WTC11 (cell line): Measurements from ENCODE around the gene ASCC1. TPM values are rescaled to one million over a fixed set of nuclear protein-coding genes. Genes with fewer than 3 reads are reported as not detected.
A peak's percentile ranks its signal among the peaks of the same experiment; 100 is the strongest.
"Not testable (repeated sequence)": the region's sequence is repeated elsewhere in the genome, so short reads cannot be mapped to it uniquely, and the experiment has no call there.

Experiments
- ATAC-seq: fragments of 200-7000 bp; cut with Tn5 transposase; 2 replicates; pipeline ENCODE4 v1.10.0; 2021; ENCODE audit warnings: mild to moderate bottlenecking, moderate library complexity
- CTCF ChIA-PET: fragments of 300-600 bp; sonication (Branson Sonifier 250); formaldehyde crosslinking; loops from one replicate; lab custom pipeline; 2021; ENCODE audit warnings: antibody characterized with exemption; lab: Charles Lee
- POLR2A ChIA-PET: fragments of 350-600 bp; sonication (Branson Sonifier 250); formaldehyde crosslinking; loops from one replicate; lab custom pipeline; 2021; ENCODE audit warnings: antibody characterized with exemption; lab: Charles Lee
- DNase-seq: peaks from one replicate; pipeline ENCODE4 v3.0.0; 2021; ENCODE audit warnings: low spot score
- H3K27ac Mint-ChIP-seq: 2 replicates; pipeline ENCODE4 v1.8.0; 2021; ENCODE audit warnings: mixed read lengths
- H3K27me3 Mint-ChIP-seq: 2 replicates; pipeline ENCODE4 v1.8.0; 2021; ENCODE audit warnings: low read depth, mild to moderate bottlenecking, moderate library complexity, mixed read lengths
- H3K36me3 Mint-ChIP-seq: 2 replicates; pipeline ENCODE4 v1.8.0; 2021; ENCODE audit warnings: mixed read lengths
- H3K4me1 Mint-ChIP-seq: 2 replicates; pipeline ENCODE4 v1.8.0; 2022; ENCODE audit warnings: mixed read lengths
- H3K4me3 Mint-ChIP-seq: 2 replicates; pipeline ENCODE4 v1.8.0; 2021; ENCODE audit warnings: mild to moderate bottlenecking, moderate library complexity, mixed read lengths
- H3K9me3 Mint-ChIP-seq: 2 replicates; pipeline ENCODE4 v1.8.0; 2021; ENCODE audit warnings: mixed read lengths
- GTF2I ChIP-seq: fragments of 250-450 bp; sonication (Bioruptor Pico); conservative IDR thresholded peaks from 2 replicates; pipeline ENCODE4 v1.4.0; 2021; ENCODE audit warnings: mild to moderate bottlenecking
- NR2C2 ChIP-seq: sonication (generic); formaldehyde crosslinking; IDR thresholded peaks from 2 replicates; pipeline ENCODE4 v1.8.0; 2022; ENCODE audit warnings: mild to moderate bottlenecking, missing genetic modification reagents
- PRRX2 ChIP-seq: fragments of 250-450 bp; sonication (Bioruptor Pico); IDR thresholded peaks from 2 replicates; pipeline ENCODE4 v1.8.0; 2021; ENCODE audit warnings: mild to moderate bottlenecking
- SP1 ChIP-seq: sonication (generic); formaldehyde crosslinking; conservative IDR thresholded peaks from 2 replicates; pipeline ENCODE4 v1.8.1; 2022; ENCODE audit warnings: missing genetic modification reagents
- TEAD1 ChIP-seq: sonication (generic); formaldehyde crosslinking; IDR thresholded peaks from 2 replicates; pipeline ENCODE4 v1.8.0; 2022; ENCODE audit warnings: mild to moderate bottlenecking, missing genetic modification reagents
- TP53 ChIP-seq: sonication (generic); formaldehyde crosslinking; IDR thresholded peaks from 2 replicates; pipeline ENCODE4 v1.8.1; 2023; ENCODE audit warnings: mild to moderate bottlenecking, missing genetic modification reagents
- ZNF219 ChIP-seq: sonication (generic); formaldehyde crosslinking; IDR thresholded peaks from 2 replicates; pipeline ENCODE4 v1.8.0; 2023; ENCODE audit warnings: missing genetic modification reagents, mild to moderate bottlenecking, borderline replicate concordance
- ZNF317 ChIP-seq: sonication (generic); formaldehyde crosslinking; IDR thresholded peaks from 2 replicates; pipeline ENCODE4 v1.8.1; 2023; ENCODE audit warnings: low read depth, mild to moderate bottlenecking, moderate library complexity, missing genetic modification reagents, borderline replicate concordance
- ZNF416 ChIP-seq: fragments of 250-450 bp; sonication (Bioruptor Pico); IDR thresholded peaks from 2 replicates; pipeline ENCODE4 v1.9.0; 2021; ENCODE audit warnings: mild to moderate bottlenecking, inconsistent platforms
- ZNF423 ChIP-seq: fragments of 250-450 bp; sonication (Bioruptor Pico); IDR thresholded peaks from 2 replicates; pipeline ENCODE4 v2.1.2; 2022; ENCODE audit warnings: mild to moderate bottlenecking, moderate library complexity
- ZNF671 ChIP-seq: fragments of 250-450 bp; sonication (Bioruptor Pico); IDR thresholded peaks from 2 replicates; pipeline ENCODE4 v1.8.0; 2021; ENCODE audit warnings: mild to moderate bottlenecking
- total RNA-seq: library from RNA; stranded (reverse); gene quantifications from 3 replicates; pipeline ENCODE4 v1.2.3, GENCODE V29; 2021
- TF ChIP-seq, protein P1 (sequence below): sonication (generic); formaldehyde crosslinking; IDR thresholded peaks from 2 replicates; pipeline ENCODE4 v1.8.0; 2022; ENCODE audit warnings: mild to moderate bottlenecking, missing genetic modification reagents
- TF ChIP-seq, protein P2 (sequence below): sonication (generic); formaldehyde crosslinking; conservative IDR thresholded peaks from 2 replicates; pipeline ENCODE4 v1.8.1; 2022; ENCODE audit warnings: mild to moderate bottlenecking, missing genetic modification reagents
- TF ChIP-seq, protein P3 (sequence below): sonication (generic); formaldehyde crosslinking; IDR thresholded peaks from 2 replicates; pipeline ENCODE4 v1.8.1; 2022; ENCODE audit warnings: mild to moderate bottlenecking, missing genetic modification reagents, moderate library complexity, borderline replicate concordance
- TF ChIP-seq, protein P4 (sequence below): fragments of 250-450 bp; sonication (Bioruptor Pico); IDR thresholded peaks from 2 replicates; pipeline ENCODE4 v1.9.0; 2021; ENCODE audit warnings: mild to moderate bottlenecking
- TF ChIP-seq, protein P5 (sequence below): sonication (generic); formaldehyde crosslinking; IDR thresholded peaks from 2 replicates; pipeline ENCODE4 v1.8.1; 2022; ENCODE audit warnings: mild to moderate bottlenecking, moderate library complexity, missing genetic modification reagents
- TF ChIP-seq, protein P6 (sequence below): fragments of 250-450 bp; sonication (Bioruptor Pico); conservative IDR thresholded peaks from 2 replicates; pipeline ENCODE4 v1.9.0; 2021; ENCODE audit warnings: mild to moderate bottlenecking
- TF ChIP-seq, protein P7 (sequence below): fragments of 200-600 bp; IDR thresholded peaks from 2 replicates; pipeline ENCODE4 v1.8.0; 2022; ENCODE audit warnings: antibody characterized with exemption

The ASCC1 gene
- total RNA-seq, 1 experiment from 2014 or later = 30.4 TPM

DNA sequence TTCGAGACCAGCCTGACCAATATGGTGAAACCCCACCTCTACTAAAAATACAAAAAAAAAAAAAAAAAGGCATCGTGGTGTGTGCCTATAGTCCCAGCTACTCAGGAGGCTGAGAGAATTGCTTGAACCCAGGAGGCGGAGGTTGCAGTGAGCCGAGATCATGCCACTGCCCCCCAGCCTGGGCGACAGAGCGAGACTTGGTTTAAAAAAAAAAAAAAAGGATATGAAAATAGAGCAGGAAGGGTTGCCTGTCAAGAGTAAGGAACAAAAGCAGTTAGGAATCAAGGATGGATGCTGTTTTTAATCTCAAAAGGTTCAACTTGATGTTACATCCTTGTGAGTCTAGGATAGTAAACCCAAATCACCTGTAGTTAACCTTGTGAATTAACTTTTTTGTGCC lies 11.8 kb upstream of the ASCC1 start (continued):
- TF ChIP-seq ZNF219 = no peak
- no peak for TF ChIP-seq TP53 (CRISPR knock-in tag)
- TF ChIP-seq ZNF416 (CRISPR knock-in tag) = no peak
- TF ChIP-seq ZNF423 (CRISPR knock-in tag) = no peak
- TF ChIP-seq SP1 (CRISPR knock-in tag) = no peak
- no peak for TF ChIP-seq ZNF671 (CRISPR knock-in tag)
- TF ChIP-seq, protein P1, sequence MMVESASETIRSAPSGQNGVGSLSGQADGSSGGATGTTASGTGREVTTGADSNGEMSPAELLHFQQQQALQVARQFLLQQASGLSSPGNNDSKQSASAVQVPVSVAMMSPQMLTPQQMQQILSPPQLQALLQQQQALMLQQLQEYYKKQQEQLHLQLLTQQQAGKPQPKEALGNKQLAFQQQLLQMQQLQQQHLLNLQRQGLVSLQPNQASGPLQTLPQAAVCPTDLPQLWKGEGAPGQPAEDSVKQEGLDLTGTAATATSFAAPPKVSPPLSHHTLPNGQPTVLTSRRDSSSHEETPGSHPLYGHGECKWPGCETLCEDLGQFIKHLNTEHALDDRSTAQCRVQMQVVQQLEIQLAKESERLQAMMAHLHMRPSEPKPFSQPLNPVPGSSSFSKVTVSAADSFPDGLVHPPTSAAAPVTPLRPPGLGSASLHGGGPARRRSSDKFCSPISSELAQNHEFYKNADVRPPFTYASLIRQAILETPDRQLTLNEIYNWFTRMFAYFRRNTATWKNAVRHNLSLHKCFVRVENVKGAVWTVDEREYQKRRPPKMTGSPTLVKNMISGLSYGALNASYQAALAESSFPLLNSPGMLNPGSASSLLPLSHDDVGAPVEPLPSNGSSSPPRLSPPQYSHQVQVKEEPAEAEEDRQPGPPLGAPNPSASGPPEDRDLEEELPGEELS (CRISPR knock-in tag) = no peak
- TF ChIP-seq, protein P2, sequence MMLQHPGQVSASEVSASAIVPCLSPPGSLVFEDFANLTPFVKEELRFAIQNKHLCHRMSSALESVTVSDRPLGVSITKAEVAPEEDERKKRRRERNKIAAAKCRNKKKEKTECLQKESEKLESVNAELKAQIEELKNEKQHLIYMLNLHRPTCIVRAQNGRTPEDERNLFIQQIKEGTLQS (CRISPR knock-in tag) = no peak
- TF ChIP-seq, all 79 proteins: peak for 0

DNA sequence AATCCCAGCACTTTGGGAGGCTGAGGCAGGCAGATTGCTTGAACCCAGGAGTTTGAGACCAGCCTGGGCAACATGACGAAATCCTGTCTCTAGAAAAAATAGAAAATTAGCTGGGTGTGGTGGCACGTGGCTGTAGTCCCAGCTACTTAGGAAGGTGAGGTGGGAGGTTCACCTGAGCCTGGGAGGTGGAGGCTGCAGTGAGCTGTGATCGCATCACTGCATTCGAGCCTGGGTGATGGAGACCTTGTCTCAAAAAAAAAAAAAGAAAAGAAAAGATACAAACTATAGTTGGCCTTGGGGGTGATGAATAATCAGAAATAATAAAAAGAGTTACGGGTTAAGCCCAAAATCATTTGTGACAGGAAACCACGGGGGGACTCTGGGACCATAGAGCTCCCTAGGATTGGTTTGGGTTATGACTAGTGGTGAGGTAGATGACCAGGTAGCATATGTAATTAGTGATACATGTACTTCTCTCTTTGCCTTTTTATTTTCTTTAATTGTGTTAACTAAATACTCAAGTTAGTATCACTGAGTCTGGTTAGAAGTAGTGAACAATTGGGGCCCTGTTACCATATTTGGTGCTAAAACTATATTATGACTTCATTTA lies 10.4 kb upstream of the ASCC1 start:
- Mint-ChIP-seq H3K4me1 (peaks cover 15% of the 10 kb centered on the region), H3K4me3 (no peak overlapping the region), H3K27ac (peak overlapping the region; percentile 5; the same call in 1 of the 2 replicates), H3K36me3 (peaks cover 19% of the 10 kb centered on the region), H3K27me3 (no peaks in the 10 kb centered on the region), H3K9me3 (no peaks in the 10 kb centered on the region)
- TF ChIP-seq, protein P3, sequence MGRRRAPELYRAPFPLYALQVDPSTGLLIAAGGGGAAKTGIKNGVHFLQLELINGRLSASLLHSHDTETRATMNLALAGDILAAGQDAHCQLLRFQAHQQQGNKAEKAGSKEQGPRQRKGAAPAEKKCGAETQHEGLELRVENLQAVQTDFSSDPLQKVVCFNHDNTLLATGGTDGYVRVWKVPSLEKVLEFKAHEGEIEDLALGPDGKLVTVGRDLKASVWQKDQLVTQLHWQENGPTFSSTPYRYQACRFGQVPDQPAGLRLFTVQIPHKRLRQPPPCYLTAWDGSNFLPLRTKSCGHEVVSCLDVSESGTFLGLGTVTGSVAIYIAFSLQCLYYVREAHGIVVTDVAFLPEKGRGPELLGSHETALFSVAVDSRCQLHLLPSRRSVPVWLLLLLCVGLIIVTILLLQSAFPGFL (CRISPR knock-in tag) = no peak
- TF ChIP-seq, protein P4, sequence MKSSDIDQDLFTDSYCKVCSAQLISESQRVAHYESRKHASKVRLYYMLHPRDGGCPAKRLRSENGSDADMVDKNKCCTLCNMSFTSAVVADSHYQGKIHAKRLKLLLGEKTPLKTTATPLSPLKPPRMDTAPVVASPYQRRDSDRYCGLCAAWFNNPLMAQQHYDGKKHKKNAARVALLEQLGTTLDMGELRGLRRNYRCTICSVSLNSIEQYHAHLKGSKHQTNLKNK (CRISPR knock-in tag) = no peak
- TF ChIP-seq TEAD1 (CRISPR knock-in tag) (no peak), TP53 (CRISPR knock-in tag) (no peak), ZNF317 (CRISPR knock-in tag) (no peak), NR2C2 (CRISPR knock-in tag) (no peak), ZNF416 (CRISPR knock-in tag) (no peak), GTF2I (CRISPR knock-in tag) (no peak), PRRX2 (CRISPR knock-in tag) (no peak)
- TF ChIP-seq, protein P1 (CRISPR knock-in tag) = no peak
- TF ChIP-seq, protein P5, sequence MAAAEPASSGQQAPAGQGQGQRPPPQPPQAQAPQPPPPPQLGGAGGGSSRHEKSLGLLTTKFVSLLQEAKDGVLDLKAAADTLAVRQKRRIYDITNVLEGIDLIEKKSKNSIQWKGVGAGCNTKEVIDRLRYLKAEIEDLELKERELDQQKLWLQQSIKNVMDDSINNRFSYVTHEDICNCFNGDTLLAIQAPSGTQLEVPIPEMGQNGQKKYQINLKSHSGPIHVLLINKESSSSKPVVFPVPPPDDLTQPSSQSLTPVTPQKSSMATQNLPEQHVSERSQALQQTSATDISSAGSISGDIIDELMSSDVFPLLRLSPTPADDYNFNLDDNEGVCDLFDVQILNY (CRISPR knock-in tag) = no peak
- TF ChIP-seq, protein P6, sequence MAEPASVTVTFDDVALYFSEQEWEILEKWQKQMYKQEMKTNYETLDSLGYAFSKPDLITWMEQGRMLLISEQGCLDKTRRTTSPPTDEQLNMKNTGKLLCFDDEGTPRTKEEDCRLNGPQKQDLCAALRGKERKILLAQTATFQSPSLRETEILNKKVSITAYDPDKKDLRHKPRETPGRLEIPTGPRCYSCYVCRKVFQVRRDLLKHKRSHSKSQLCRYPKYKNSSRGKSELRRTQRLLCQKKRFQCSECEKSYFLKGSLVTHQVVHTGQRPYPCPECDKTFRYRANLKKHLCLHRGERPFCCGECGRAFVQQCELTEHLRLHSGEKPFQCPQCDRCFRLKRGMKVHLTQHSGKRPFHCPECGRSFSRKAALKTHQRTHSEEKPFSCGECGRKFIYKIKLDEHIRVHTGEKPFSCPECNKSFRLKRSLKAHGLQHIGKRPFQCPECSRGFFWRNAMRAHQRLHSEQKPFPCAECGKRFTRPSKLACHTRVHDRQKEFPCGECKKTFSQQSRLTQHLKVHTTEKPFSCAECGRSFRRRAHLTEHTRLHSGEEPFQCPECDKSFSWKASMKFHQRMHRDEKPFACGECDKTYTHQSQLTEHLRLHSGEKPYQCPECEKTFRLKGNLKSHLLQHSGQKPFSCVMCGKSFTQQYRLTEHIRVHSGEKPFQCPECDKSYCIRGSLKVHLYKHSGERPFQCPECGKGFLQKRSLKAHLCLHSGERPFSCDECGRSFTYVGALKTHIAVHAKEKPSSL (CRISPR knock-in tag) = no peak
- TF ChIP-seq, protein P7, sequence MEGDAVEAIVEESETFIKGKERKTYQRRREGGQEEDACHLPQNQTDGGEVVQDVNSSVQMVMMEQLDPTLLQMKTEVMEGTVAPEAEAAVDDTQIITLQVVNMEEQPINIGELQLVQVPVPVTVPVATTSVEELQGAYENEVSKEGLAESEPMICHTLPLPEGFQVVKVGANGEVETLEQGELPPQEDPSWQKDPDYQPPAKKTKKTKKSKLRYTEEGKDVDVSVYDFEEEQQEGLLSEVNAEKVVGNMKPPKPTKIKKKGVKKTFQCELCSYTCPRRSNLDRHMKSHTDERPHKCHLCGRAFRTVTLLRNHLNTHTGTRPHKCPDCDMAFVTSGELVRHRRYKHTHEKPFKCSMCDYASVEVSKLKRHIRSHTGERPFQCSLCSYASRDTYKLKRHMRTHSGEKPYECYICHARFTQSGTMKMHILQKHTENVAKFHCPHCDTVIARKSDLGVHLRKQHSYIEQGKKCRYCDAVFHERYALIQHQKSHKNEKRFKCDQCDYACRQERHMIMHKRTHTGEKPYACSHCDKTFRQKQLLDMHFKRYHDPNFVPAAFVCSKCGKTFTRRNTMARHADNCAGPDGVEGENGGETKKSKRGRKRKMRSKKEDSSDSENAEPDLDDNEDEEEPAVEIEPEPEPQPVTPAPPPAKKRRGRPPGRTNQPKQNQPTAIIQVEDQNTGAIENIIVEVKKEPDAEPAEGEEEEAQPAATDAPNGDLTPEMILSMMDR = no peak
- DNase-seq (no peak), ATAC-seq (no peak)
- POLR2A ChIA-PET = interaction anchor here (0.6 to 1.0 kb wide), 4 partner anchors 12 to 104 kb away, joined by 3 read pairs; partner anchors contain the start of gene DDIT4
- CTCF ChIA-PET = interaction anchor here (0.7 to 1.1 kb wide), 3 partner anchors 28 to 47 kb away, joined by 3 read pairs; partner anchors contain the start of gene DDIT4

DNA sequence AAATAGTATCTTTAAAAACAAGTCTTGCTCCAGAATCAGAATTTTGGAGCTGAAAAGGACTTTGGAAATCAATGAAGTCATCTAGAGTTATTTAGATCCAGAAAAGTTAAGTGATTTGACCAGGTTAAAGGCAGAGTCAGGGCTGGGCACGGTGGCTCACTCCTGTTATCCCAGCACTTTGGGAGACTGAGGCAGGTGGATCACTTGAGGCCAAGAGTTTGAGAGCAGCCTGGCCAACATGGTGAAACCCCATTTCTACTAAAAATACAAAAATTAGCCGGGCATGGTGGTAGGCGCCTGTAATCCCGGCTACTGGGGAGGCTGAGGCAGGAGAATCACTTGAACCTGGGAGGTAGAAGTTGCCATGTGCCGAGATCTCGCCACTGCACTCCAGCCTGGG lies 8.1 kb upstream of the ASCC1 start:
- ChIA-PET POLR2A (interaction anchor here (0.6 kb wide), 1 partner anchor 48 kb away, joined by 3 read pairs; no protein-coding TSS in a partner anchor), CTCF (interaction anchor here (1.5 to 1.9 kb wide), 2 partner anchors 98 to 175 kb away, joined by 4 to 5 read pairs; no protein-coding TSS in a partner anchor)
- ATAC-seq, H3K27me3 Mint-ChIP-seq, H3K4me3 Mint-ChIP-seq, H3K9me3 Mint-ChIP-seq, DNase-seq: not testable (repeated sequence)
- peaks cover 12% of the 10 kb centered on the region for H3K4me1 Mint-ChIP-seq
- H3K36me3 Mint-ChIP-seq = peaks cover 10% of the 10 kb centered on the region
- H3K27ac Mint-ChIP-seq = peak overlapping the region; percentile 53; the same call in 1 of the 2 replicates
